HEK293T (cell line): Measurements from ENCODE around the gene TGM2.

Experiments
- CTCF ChIA-PET: fragments of 350-600 bp; formaldehyde crosslinking; extraction: SDS; loops from one replicate; lab custom pipeline; 2021; ENCODE audit warnings: antibody characterized with exemption, inconsistent platforms; lab: Yijun Ruan, JAX
- POLR2A ChIA-PET: fragments of 350-600 bp; formaldehyde crosslinking; extraction: SDS; loops from one replicate; lab custom pipeline; 2020; ENCODE audit warnings: antibody characterized with exemption, inconsistent platforms; lab: Yijun Ruan, JAX
- DNase-seq: peaks from one replicate; pipeline ENCODE4 v3.0.0; 2012; ENCODE audit warnings: mixed read lengths; ENCODE audit errors: extremely low spot score
- ARNT ChIP-seq: fragments of 450-650 bp; IDR thresholded peaks from 2 replicates; pipeline ENCODE4 v1.6.1; 2017; ENCODE audit warnings: mild to moderate bottlenecking
- BHLHE40 ChIP-seq: fragments of 450-650 bp; IDR thresholded peaks from 2 replicates; pipeline ENCODE4 v1.6.1; 2016; ENCODE audit warnings: mild to moderate bottlenecking, moderate library complexity, borderline replicate concordance
- CTBP1 ChIP-seq: fragments of 450-650 bp; IDR thresholded peaks from 2 replicates; pipeline ENCODE4 v1.6.1; 2016; ENCODE audit warnings: borderline replicate concordance
- ELF4 ChIP-seq: fragments of 450-650 bp; IDR thresholded peaks from 2 replicates; pipeline ENCODE4 v1.6.1; 2017; ENCODE audit warnings: antibody characterized with exemption
- FOXA1 ChIP-seq: fragments of 450-650 bp; IDR thresholded peaks from 2 replicates; pipeline ENCODE4 v1.6.1; 2016; ENCODE audit warnings: mild to moderate bottlenecking
- FOXK2 ChIP-seq: fragments of 450-650 bp; IDR thresholded peaks from 2 replicates; pipeline ENCODE4 v1.6.1; 2016; ENCODE audit warnings: mild to moderate bottlenecking
- FOXM1 ChIP-seq: fragments of 450-650 bp; IDR thresholded peaks from 2 replicates; pipeline ENCODE4 v1.6.1; 2017; ENCODE audit warnings: mild to moderate bottlenecking, borderline replicate concordance
- HDGF ChIP-seq: fragments of 450-650 bp; IDR thresholded peaks from 2 replicates; pipeline ENCODE4 v1.6.1; 2017; ENCODE audit warnings: antibody characterized with exemption, borderline replicate concordance
- L3MBTL2 ChIP-seq: fragments of 450-650 bp; conservative IDR thresholded peaks from 2 replicates; pipeline ENCODE4 v1.6.1; 2016; ENCODE audit warnings: mild to moderate bottlenecking
- LEF1 ChIP-seq: fragments of 450-650 bp; IDR thresholded peaks from 2 replicates; pipeline ENCODE4 v1.6.1; 2017; ENCODE audit warnings: mild to moderate bottlenecking, borderline replicate concordance
- NFRKB ChIP-seq: fragments of 450-650 bp; IDR thresholded peaks from 2 replicates; pipeline ENCODE4 v1.6.1; 2016; ENCODE audit warnings: mild to moderate bottlenecking, moderate library complexity
- PKNOX1 ChIP-seq: fragments of 450-650 bp; IDR thresholded peaks from 2 replicates; pipeline ENCODE4 v1.6.1; 2016
- SP1 ChIP-seq: fragments of 450-650 bp; IDR thresholded peaks from 2 replicates; pipeline ENCODE4 v1.6.1; 2017
- SUZ12 ChIP-seq: fragments of 450-650 bp; IDR thresholded peaks from 2 replicates; pipeline ENCODE4 v1.6.1; 2016; ENCODE audit warnings: mild to moderate bottlenecking
- TARDBP ChIP-seq: fragments of 450-650 bp; IDR thresholded peaks from 2 replicates; pipeline ENCODE4 v1.6.1; 2016
- ZNF384 ChIP-seq: fragments of 450-650 bp; IDR thresholded peaks from 2 replicates; pipeline ENCODE4 v1.6.1; 2016

TGM2 gene

GRCh38 chr20:38167851-38168760, 3.0 kb upstream of the TGM2 start:
- POLR2A ChIA-PET, result no interaction called here
- DNase-seq, result no peak

GRCh38 chr20:38167328-38167850, 2.3 kb upstream of the TGM2 start:
- DNase-seq, result no peak
- TF ChIP-seq ELF4, result no peak
- TF ChIP-seq FOXK2, result no peak
- POLR2A ChIA-PET, result no interaction called here
- CTCF ChIA-PET, result interaction anchor here (1.7 kb wide), 1 partner anchor 94 kb away, joined by 7 read pairs; no protein-coding TSS in a partner anchor

More at GRCh38 chr20:38167851-38168760, 3.0 kb upstream of the TGM2 start:
- TF ChIP-seq LEF1, result no peak
- CTCF ChIA-PET, result interaction anchor here (1.1 kb wide), 1 partner anchor 54 kb away, joined by 3 read pairs; no protein-coding TSS in a partner anchor

- POLR2A ChIA-PET, result no interaction called here
- DNase-seq, result no peak
- TF ChIP-seq NFRKB, result no peak
- TF ChIP-seq FOXM1, result no peak
- no peak for TF ChIP-seq LEF1
- TF ChIP-seq L3MBTL2, result no peak
- TF ChIP-seq CTBP1, result no peak
- no peak for TF ChIP-seq ZNF384
- TF ChIP-seq SUZ12, result no peak
- no peak for TF ChIP-seq FOXK2
- no peak for TF ChIP-seq ELF4
- no peak for TF ChIP-seq BHLHE40
- TF ChIP-seq FOXA1, result no peak
- CTCF ChIA-PET, result interaction anchor here (0.7 to 1.7 kb wide), 3 partner anchors 55 to 109 kb away, joined by 3 to 7 read pairs (median 4); no protein-coding TSS in a partner anchor
These were observed 1.7 kb upstream of the TGM2 start for GRCh38 chr20:38166703-38167233.

GRCh38 chr20:38165966-38166702, 1.1 kb upstream of the TGM2 start:
- ChIA-PET CTCF (interaction anchor here (0.7 to 1.7 kb wide), 3 partner anchors 56 to 108 kb away, joined by 3 to 7 read pairs (median 4); no protein-coding TSS in a partner anchor), POLR2A (no interaction called here)
- DNase-seq, result no peak
- TF ChIP-seq LEF1 (no peak), NFRKB (no peak), PKNOX1 (no peak), FOXK2 (no peak), HDGF (no peak), FOXA1 (no peak), ZNF384 (no peak), ARNT (no peak), SUZ12 (no peak), BHLHE40 (no peak)

- TF ChIP-seq PKNOX1, result no peak
- TF ChIP-seq SP1, result no peak
- TF ChIP-seq HDGF, result no peak
- TF ChIP-seq SUZ12, result no peak
- TF ChIP-seq ZNF384, result no peak
- no peak for TF ChIP-seq FOXK2
- no peak for TF ChIP-seq NFRKB
- no peak for TF ChIP-seq ELF4
- no peak for TF ChIP-seq FOXA1
- no peak for TF ChIP-seq TARDBP
- no peak for TF ChIP-seq L3MBTL2
- TF ChIP-seq FOXM1, result no peak
- TF ChIP-seq CTBP1, result no peak
- TF ChIP-seq LEF1, result no peak
- TF ChIP-seq BHLHE40, result no peak
- TF ChIP-seq ARNT, result no peak
- CTCF ChIA-PET, result no interaction called here
- no peak for DNase-seq
- POLR2A ChIA-PET, result no interaction called here
These were observed 414 bp downstream of the TGM2 start for GRCh38 chr20:38164624-38165088.

GRCh38 chr20:38164069-38164468, 1.0 kb downstream of the TGM2 start:
- no peak for DNase-seq
- ChIA-PET POLR2A (no interaction called here), CTCF (no interaction called here)
- no peak for TF ChIP-seq SP1
- no peak for TF ChIP-seq L3MBTL2
